HG03280 (cell line): Measurements from ENCODE around the gene ANKRD13A.
"Not testable (repeated sequence)": the region's sequence is repeated elsewhere in the genome, so short reads cannot be mapped to it uniquely, and the experiment has no call there.

Experiments
- ATAC-seq: cut with Tn5 transposase; IDR thresholded peaks from one replicate; pipeline ENCODE4 v1.9.1; 2021; ENCODE audit warnings: mild to moderate bottlenecking, moderate library complexity; ENCODE audit not compliant: unreplicated experiment

Gene ANKRD13A

GRCh38 chr12:110047297-110047940, 48.2 kb downstream of the ANKRD13A start:
- ATAC-seq, result no peak

DNA sequence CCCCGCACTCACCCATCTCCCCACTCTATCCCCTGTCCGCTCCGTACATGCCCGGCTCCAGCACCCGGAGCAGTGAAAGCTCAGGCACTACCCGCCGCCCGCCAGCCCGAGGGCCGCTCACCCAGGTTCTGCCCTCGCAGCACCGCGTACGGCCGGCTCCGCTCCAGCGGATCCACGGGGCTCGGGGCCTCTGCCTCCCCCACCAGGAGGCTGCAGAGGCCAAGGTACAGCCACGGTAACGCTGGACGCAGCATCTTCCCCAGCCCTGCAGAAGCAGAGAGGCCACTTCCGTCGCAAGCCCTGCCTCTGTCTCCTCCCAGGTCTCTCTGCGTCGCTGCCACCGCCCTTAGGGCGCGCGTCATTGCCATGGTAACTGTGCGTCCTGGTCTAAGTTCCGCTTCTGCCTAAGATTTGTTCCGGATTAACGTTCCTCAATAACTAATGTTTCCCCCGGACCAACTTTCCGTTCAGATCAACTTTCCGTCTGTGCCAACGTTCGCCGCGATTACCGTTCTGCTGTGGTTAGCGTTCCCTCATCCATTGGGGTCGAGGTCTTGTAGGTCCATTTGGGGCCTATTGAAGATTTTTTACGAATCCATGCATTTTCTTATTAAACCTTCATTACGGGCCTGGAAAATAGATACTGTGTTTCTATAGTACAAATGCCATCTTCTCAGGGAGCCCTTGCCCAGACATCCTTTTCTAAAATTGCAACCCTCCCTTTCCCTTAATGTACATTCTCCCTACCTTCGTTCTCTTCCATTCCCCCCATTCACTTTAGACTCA, 49.2 kb downstream of the ANKRD13A start, which contains the start of gene C12orf76:
Gene C12orf76 (minus strand): TSS at position 281 of the 786 bp plus-strand sequence. CDS start 27 bp downstream, at position 254.
- peak; percentile 99 for ATAC-seq

DNA sequence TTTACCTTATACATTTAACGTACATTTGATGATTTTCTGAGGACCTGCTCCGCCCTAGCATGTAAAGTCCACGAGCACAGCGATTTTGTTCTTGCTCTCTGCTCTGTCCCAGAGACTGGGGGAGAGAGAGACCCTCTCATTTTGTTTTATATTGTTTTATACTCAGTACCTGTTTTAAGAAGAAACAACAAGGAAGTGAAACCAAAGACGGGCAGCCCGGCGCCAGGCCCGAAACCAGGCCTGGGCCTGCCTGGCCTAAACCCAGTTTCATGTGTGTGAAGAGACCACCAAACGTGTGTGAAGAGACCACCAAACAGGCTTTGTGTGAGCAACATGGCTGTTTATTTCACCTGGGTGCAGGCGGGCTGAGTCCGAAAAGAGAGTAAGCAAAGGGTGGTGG, 49.8 kb downstream of the ANKRD13A start:
- not testable (repeated sequence) for ATAC-seq

- not testable (repeated sequence) for ATAC-seq
Measured at GRCh38 chr12:110049666-110050065, 50.4 kb downstream of the ANKRD13A start.

DNA sequence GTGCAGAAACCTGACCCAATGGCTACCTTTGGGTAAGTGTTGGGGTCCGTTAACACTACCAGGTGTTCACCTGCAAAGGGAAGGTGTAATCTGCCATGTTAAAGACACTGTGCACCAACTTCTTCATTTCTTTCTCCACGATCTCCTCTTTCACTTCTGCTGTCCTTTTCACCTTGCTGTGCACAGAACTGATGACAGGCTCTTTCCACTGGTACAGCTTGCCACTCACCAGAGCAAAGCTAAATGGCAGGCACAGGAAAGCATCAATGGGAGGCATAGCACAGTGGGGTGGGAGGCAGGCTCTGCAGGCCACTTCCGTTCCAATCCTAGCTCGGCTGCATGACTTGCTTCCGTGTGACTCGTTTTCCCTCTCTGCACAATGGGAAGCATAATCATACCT, 51.7 kb downstream of the ANKRD13A start:
- no peak for ATAC-seq

- ATAC-seq, result not testable (repeated sequence)
Measured at GRCh38 chr12:110055375-110056352, 56.4 kb downstream of the ANKRD13A start.

DNA sequence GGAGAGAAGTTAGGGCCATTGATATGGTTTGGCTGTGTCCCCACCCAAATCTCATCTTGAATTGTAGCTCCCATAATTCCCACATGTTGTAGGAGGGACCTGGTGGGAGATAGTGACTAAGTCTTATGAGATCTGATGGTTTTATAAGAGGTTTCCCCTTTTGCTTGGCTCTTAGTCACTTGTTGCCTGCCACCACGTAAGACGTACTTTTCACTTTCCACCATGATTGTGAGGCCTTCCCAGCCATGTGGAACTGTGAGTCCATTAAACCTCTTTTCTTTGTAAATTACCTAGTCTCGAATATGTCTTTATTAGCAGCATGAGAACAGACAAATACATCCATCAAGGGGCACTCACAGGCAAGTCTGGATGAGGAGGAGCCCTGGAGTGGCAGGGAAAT, 57.4 kb downstream of the ANKRD13A start:
- not testable (repeated sequence) for ATAC-seq

DNA sequence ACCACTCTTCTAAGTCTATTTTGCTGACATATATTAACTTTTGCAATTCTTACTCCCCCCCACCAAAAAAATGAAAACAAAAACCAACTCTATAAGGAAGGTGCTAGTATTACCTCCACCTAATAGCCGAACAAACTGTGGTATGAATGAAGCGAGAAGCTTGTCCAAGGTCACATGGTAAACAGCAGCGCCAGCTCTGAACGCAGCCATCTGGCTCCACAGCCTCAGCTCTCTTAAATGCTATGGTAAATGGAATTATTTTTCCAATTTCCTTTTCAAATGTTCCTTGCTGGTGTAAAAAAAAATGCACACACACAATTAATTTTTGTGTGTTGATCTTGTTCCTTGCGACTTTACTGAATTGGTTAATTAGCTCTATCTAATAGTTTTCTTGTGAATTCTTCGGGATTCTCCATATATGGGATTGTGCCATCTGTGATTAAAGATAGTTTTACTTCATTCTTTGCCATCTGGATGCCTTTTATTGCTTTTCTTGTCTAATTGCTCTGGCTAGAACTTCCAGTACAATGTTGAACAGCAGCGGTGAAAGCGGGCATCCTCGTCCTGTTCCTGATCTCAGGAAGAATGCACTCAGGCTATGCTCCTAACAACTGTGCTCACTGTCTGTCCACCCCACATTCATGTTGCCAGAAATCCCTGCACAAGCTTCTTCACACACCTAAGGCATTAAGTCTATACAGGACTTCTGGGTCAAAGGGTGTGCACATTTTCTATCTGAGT, 59.8 kb downstream of the ANKRD13A start:
- ATAC-seq, result no peak

- ATAC-seq, result no peak
Measured at GRCh38 chr12:110059651-110060000, 60.4 kb downstream of the ANKRD13A start.

- no peak for ATAC-seq
Measured at GRCh38 chr12:110062241-110062640, 63.0 kb downstream of the ANKRD13A start.

DNA sequence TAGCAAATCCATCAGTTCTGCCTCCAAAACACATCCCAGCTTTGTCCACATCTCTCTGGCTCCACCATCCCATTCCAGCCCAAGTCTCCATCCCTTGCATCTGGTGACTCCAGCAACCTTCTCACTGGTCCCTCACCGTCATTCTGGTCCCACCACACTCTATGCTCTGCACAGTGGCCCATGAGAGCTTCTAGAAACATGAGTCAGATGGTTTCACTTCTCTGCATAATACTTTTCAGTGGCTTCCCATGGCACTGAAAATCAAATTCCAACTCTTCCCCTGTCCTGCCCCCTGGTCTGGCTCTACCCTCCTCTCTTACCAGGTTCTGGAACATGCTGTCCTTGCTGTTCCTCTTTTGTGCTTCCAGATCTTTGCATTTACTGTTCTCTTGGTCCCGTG, 66.3 kb downstream of the ANKRD13A start:
- no peak for ATAC-seq

GRCh38 chr12:110067531-110067930, 68.3 kb downstream of the ANKRD13A start:
- no peak for ATAC-seq

DNA sequence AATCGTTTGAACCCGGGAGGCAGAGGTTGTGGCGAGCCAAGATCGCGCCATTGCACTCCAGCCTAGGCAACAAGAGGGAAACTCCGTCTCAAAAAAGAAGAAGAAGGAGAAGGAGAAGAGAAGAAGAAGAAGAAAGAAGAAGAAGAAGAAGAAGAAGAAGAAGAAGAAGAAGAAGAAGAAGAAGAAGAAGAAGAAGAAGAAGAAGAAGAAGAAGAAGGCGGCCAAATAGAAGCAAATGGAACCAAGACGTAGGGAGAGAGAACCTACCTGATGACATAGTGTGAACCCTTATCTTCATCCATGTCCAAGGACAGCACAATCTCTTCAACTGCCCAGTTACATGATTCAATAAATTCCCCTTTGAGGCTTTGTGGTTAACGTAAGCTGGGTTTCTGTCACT, 68.9 kb downstream of the ANKRD13A start:
- not testable (repeated sequence) for ATAC-seq

- no peak for ATAC-seq
Measured at GRCh38 chr12:110068654-110069053, 69.4 kb downstream of the ANKRD13A start.

DNA sequence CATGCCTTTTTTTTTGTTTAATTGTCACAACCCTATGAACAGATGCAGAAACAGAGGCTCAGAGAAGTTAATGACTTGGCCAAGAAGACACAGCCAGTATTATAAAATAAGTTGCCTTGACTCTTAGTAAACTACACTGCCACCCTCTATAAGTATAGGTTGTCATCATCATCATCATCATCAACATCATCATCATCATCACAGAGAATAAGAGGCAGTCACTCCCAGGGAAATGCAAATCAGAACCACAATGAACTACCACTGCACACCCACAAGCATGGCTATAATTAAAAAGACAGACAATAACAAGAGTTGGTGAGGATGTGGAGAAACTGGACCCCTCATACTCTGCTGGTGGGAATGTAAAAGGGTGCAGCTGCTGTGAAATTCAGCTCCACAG, 72.3 kb downstream of the ANKRD13A start:
- ATAC-seq, result no peak

GRCh38 chr12:110071967-110072366, 72.7 kb downstream of the ANKRD13A start:
- no peak for ATAC-seq

DNA sequence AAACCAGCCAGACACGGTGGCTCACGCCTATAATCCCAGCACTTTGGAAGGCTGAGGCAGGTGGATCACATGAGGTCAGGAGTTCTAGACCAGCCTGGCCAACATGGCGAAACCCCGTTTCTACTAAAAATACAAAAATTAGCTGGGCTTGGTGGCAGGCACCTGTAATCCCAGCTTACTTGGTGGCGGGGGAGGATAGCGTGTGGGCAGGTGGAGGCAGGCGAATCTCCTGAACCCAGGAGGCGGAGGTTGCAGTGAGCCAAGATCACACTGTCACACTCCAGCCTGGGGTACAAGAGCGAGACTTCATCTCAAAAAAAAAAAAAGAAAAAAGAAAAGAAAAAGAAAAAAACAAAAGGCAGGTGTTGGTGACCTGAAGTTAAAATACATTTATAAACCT, 73.4 kb downstream of the ANKRD13A start:
- ATAC-seq, result not testable (repeated sequence)

DNA sequence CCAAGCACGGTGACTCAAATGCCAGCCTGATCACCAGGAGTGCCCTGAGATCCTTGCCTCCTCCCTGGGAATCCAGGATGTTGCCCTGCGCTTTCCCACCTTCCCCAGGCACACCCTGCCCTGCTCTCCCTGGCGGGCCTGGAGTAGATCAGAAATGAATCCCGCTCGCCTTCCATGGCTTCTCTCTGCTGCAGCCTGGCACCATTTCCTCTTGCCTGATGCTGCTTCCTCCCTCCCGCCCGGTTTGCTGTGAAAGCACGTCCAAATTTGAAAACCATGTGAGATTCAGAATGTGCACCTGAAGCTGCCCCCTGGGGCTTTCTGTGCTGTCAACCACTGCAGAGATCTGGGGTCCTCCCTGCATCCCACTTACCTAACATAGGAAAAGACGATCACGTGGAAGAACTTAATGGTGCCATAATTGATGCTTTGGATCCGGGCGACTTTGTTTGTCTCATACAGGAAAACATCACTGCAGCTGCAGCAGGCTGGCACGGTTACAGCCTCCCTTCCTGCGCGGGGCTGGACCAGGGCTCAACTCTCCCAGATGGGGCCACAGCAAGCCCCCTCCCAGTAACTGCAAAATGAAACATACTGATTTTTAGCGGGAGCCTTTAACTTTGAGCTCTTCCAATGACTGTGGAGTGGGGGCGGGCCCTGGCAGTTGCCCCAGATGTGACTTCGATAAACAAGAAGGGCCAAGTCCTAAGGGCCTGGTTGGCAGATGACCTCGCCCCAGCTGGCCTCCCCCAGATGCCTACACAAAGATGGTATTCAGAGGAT, 74.0 kb downstream of the ANKRD13A start:
- no peak for ATAC-seq

GRCh38 chr12:110074089-110074488, 74.9 kb downstream of the ANKRD13A start:
- no peak for ATAC-seq

DNA sequence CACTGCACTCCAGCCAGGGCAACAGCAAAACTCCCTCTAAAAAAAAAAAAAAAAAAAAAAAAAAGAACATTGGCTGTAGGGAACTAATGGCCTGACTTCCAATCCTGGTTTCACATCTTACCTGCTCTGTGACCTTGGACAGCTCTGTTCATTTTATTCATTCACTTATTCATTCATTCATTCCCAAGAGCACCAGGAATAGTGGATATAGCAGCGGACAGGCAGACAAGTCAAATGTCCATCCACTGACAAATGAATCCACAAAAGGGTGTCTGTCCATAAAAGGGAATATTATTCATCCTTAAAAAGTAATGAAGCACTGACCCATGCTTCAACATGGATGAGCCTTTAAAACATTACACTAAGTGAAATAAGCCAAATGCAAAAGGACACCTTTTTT, 76.7 kb downstream of the ANKRD13A start:
- ATAC-seq, result no peak
